GM12864 (cell line): ENCODE measurements around the gene UBR3.

ENCODE experiments used
- DNase-seq: peaks from one replicate; pipeline ENCODE4 v3.0.0-alpha.2; 2011; ENCODE audit warnings: low read depth
- H3K4me3 ChIP-seq: 2 replicates; pipeline ENCODE4 v1.5.1; 2011; ENCODE audit warnings: mild to moderate bottlenecking, low read depth, low read length, control low read depth
- TF ChIP-seq, protein P1 (sequence below): IDR thresholded peaks from 2 replicates; pipeline ENCODE4 v1.5.1; 2011; ENCODE audit warnings: low read depth, mild to moderate bottlenecking, moderate library complexity, low read length, control low read depth, inconsistent platforms; ENCODE audit errors: missing control alignments

Gene UBR3

DNA sequence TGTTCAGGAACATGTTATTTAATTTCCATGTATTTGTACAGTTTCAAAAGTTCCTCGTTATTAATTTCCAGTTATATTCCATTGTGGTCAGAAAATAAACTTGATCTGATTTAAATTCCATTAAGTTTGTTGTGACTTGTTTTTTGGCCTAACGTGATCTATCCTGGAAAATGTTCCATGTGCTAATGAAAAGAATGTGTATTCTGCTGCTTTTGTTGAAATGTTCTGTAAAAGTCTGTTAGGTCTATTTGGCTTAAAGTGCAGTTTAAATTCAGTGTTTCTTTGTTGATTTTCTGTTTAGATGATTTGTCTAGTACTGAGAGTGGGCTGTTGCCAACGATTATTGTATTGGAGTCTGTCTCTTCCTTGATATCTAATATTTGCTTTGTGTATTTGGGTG lies 148.0 kb downstream of the UBR3 start:
- DNase-seq: no peak
- TF ChIP-seq, protein P1, sequence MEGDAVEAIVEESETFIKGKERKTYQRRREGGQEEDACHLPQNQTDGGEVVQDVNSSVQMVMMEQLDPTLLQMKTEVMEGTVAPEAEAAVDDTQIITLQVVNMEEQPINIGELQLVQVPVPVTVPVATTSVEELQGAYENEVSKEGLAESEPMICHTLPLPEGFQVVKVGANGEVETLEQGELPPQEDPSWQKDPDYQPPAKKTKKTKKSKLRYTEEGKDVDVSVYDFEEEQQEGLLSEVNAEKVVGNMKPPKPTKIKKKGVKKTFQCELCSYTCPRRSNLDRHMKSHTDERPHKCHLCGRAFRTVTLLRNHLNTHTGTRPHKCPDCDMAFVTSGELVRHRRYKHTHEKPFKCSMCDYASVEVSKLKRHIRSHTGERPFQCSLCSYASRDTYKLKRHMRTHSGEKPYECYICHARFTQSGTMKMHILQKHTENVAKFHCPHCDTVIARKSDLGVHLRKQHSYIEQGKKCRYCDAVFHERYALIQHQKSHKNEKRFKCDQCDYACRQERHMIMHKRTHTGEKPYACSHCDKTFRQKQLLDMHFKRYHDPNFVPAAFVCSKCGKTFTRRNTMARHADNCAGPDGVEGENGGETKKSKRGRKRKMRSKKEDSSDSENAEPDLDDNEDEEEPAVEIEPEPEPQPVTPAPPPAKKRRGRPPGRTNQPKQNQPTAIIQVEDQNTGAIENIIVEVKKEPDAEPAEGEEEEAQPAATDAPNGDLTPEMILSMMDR: no peak
- H3K4me3 ChIP-seq: no peak overlapping the region

DNA sequence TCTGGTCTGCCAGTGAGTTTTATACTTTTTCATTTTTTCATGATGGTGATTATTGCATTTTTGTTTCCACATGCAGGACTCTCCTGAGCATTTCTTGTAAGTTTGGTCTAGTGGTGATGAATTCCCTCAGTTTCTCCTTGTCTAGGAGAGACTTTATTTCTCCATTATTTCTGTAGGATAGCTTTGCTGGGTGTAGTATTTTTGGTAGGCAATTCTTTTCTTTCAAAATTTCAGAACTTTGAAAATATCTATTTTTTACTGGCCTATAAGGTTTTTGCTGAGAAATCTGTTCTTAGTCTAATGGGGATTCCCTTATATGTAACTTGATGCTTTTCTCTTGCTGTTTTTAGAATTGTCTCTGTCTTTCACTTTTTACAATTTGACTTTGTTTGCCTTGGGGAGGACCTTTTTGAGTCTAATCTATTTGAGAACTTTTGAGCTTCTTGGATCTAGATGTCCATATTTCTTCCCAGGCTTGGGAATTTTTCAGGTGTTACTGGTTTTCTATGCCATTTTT lies 149.1 kb downstream of the UBR3 start:
- no peak for DNase-seq
- no peak overlapping the region for H3K4me3 ChIP-seq
- TF ChIP-seq, protein P1: no peak

DNA sequence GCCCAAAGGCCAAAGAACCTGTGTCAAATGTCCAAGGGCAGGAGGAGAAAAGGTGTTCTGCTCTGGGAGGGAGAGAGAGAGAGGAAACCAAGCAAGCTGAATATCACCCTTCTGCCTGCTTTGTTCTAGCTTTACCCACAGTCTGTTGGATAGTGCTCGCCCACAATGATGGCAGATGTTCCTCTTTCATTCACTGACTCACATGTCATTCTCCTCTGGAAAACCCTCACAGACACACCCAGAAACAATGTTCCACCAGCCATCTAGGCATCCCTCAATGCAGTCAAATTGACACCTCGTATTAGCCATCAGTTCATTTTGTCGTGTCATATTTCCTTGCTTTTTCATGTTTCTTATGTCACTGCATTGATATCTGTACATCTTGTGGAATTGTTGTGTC lies 150.3 kb downstream of the UBR3 start:
- no peak overlapping the region for H3K4me3 ChIP-seq
- TF ChIP-seq, protein P1: no peak
- no peak for DNase-seq

DNA sequence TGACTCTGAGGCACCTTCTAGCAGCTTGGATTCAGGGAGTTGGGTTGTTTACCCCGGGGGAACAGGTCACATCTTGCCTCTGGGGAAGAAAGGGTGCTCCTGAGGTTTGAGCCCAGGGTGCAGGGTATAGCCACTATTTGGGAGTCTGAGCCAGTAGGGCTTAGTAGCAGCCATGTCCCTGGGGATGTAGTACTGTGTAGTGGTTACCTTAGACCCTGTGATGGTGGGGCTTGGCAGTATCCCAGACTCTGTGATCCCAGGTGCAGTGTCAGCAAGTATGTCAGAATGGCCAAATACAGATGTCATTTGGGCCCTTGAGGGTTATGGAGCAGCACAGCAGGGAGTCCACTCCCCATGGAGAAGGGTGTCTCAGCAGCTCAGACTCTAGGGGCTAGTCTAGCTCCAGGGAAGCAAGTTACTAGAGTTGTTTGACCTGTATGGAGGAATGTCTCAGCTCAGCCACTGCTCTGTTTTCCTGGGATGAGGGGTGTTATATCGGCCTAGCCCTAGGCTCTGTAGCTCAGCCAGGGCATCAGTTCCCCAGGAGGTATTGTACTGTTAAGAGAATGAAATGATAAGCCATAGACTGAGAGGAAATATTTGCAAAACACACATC lies 151.3 kb downstream of the UBR3 start:
- TF ChIP-seq, protein P1: no peak
- no peak overlapping the region for H3K4me3 ChIP-seq
- DNase-seq: no peak

DNA sequence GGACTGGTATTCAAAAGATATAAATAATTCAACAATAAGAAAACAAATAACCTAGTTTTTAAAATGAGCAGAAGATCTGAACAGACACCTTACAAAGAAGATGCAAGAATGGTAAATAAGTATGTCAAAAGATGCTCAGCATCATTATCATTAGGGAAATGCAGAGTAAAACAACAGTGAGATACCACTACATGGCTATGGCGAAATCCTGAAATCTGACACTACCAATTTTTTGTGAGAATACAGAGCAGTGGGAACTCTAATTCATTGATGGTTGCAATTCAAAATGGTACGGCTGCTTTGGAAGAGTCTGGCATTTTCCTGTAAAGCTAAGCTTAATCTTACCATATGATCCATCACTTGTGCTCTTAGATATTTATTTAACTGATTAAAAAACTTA lies 151.8 kb downstream of the UBR3 start:
- no peak overlapping the region for H3K4me3 ChIP-seq
- no peak for DNase-seq
- TF ChIP-seq, protein P1: no peak

DNA sequence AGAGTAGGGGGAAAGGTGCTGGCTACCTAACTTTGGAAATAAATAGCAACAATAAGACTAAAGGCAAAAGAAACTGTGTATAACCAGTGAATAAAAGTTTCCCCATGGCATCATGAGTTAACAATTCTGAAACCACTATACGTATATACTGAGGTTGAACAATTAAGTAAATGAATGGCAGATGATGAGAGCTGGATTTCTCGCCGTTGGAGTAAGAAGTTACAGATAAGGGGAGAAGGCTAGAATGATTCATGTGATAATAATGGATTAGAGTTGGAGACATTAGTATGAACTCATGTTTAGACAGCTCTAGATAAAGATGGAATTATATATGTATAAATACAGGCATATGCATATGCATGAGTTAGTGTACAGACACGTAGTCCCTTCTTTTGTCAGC lies 152.7 kb downstream of the UBR3 start:
- no peak overlapping the region for H3K4me3 ChIP-seq
- TF ChIP-seq, protein P1: no peak
- DNase-seq: no peak

DNA sequence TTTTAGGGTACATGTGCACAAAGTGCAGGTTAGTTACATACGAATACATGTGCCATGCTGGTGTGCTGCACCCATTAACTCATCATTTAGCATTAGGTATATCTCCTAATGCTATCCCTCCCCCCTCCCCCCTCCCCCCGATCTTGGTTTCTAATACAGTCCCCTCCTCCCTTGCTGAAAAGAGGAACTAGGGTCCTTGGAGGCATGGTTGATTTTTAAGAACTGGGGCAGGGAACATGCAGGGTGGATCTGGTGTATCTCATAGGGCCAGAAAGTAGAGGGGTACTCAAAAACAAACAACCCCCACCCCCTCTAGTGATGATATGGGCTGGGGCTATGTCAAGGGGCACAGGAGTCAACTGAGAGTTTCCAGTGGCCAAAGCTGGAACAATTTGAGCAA lies 153.4 kb downstream of the UBR3 start:
- H3K4me3 ChIP-seq: no peak overlapping the region
- TF ChIP-seq, protein P1: no peak
- no peak for DNase-seq
